DMS153 (cell line): ENCODE measurements around the gene ZFP36.
"Not testable (repeated sequence)": the region's sequence is repeated elsewhere in the genome, so short reads cannot be mapped to it uniquely, and the experiment has no call there.

Source experiments
- DNase-seq: peaks from one replicate; lab custom pipeline; 2025; lab: John Stamatoyannopoulos, UW

ZFP36 gene

GRCh38 chr19:39406656-39407409 is at the start of gene ZFP36:
TSS of gene ZFP36 (plus strand) at chr19:39406847. CDS start at chr19:39406905, 58 bp downstream.
- DNase-seq: peak; percentile 41

GRCh38 chr19:39359026-39359425 is 47.6 kb upstream of the ZFP36 start:
- DNase-seq: no peak

- no peak for DNase-seq
Observed at GRCh38 chr19:39360599-39360998, 46.0 kb upstream of the ZFP36 start.

GRCh38 chr19:39362682-39363657 is 43.7 kb upstream of the ZFP36 start:
- no peak for DNase-seq

GRCh38 chr19:39363901-39364457 is 42.7 kb upstream of the ZFP36 start:
- DNase-seq: no peak

- no peak for DNase-seq
Observed at GRCh38 chr19:39365531-39365930, 41.1 kb upstream of the ZFP36 start.

GRCh38 chr19:39369200-39369599 is 37.4 kb upstream of the ZFP36 start:
- no peak for DNase-seq

GRCh38 chr19:39370735-39371134 is 35.9 kb upstream of the ZFP36 start:
- no peak for DNase-seq

GRCh38 chr19:39372047-39372802 is 34.4 kb upstream of the ZFP36 start:
- DNase-seq: no peak

- no peak for DNase-seq
Observed at GRCh38 chr19:39372941-39373340, 33.7 kb upstream of the ZFP36 start.

GRCh38 chr19:39375929-39376328 is 30.7 kb upstream of the ZFP36 start:
- no peak for DNase-seq

GRCh38 chr19:39377373-39378362 is 29.0 kb upstream of the ZFP36 start:
- no peak for DNase-seq

GRCh38 chr19:39379366-39379765 is 27.3 kb upstream of the ZFP36 start:
- not testable (repeated sequence) for DNase-seq

GRCh38 chr19:39379865-39380396 is 26.7 kb upstream of the ZFP36 start:
- DNase-seq: no peak

- no peak for DNase-seq
Observed at GRCh38 chr19:39380521-39381502, 25.8 kb upstream of the ZFP36 start.

- no peak for DNase-seq
Observed at GRCh38 chr19:39381910-39382611, 24.6 kb upstream of the ZFP36 start.

GRCh38 chr19:39382991-39383828 is 23.4 kb upstream of the ZFP36 start:
- no peak for DNase-seq
